Panc1 (cell line): ENCODE results near the gene INVS. TPM values are rescaled to one million over a fixed set of nuclear protein-coding genes. Genes with fewer than 3 reads are reported as not detected.

Experiments used
- ATAC-seq: fragments of 200-7000 bp; cut with Tn5 transposase; 2 replicates; pipeline ENCODE4 v1.9.1; 2020; ENCODE audit warnings: mild to moderate bottlenecking, moderate library complexity
- BruUV-seq: library from RNA; stranded (reverse); fragments of 400-500 nt; replicated peaks from 2 replicates; lab custom pipeline; 2021; lab: Mats Ljungman, UMichigan
- CTCF ChIA-PET: fragments of 300-600 bp; sonication (Branson Sonifier 250); formaldehyde crosslinking; loops from one replicate; lab custom pipeline; 2022; ENCODE audit warnings: antibody characterized with exemption; lab: Charles Lee
- POLR2A ChIA-PET: fragments of 300-600 bp; sonication (Branson Sonifier 250); formaldehyde crosslinking; loops from one replicate; lab custom pipeline; 2022; ENCODE audit warnings: antibody characterized with exemption; lab: Charles Lee
- DNase-seq: peaks from one replicate; pipeline ENCODE4 v3.0.0-alpha.2; 2010; ENCODE audit warnings: low read depth, low spot score
- H3K27ac ChIP-seq: 2 replicates; pipeline ENCODE4 v1.5.1; 2011; ENCODE audit warnings: mild to moderate bottlenecking, low read length, inconsistent platforms
- H3K27me3 ChIP-seq: fragments of 200-500 bp; sonication (Bioruptor generic); 2 replicates; pipeline ENCODE4 v1.6.0; 2014; ENCODE audit warnings: low read length, inconsistent platforms; ENCODE audit not compliant: control insufficient read depth, insufficient read depth
- H3K36me3 ChIP-seq: fragments of 200-500 bp; sonication (Bioruptor generic); 2 replicates; pipeline ENCODE4 v1.5.1; 2014; ENCODE audit warnings: inconsistent platforms, mild to moderate bottlenecking, low read length, moderate library complexity; ENCODE audit not compliant: control insufficient read depth, insufficient read depth
- H3K4me1 ChIP-seq: 2 replicates; pipeline ENCODE4 v1.5.1; 2011; ENCODE audit warnings: inconsistent platforms, mild to moderate bottlenecking, low read length, moderate library complexity; ENCODE audit not compliant: control insufficient read depth, insufficient read depth
- H3K4me3 ChIP-seq, 2 experiments: 2 replicates each; pipeline ENCODE4 v1.5.1; 2011 to 2012; ENCODE audit warnings: low read depth in 2 of 2, low read length in 2 of 2, mild to moderate bottlenecking in 2 of 2, inconsistent platforms in 1 of 2, moderate library complexity in 1 of 2
- H3K9me3 ChIP-seq: fragments of 200-500 bp; sonication (Bioruptor generic); 2 replicates; pipeline ENCODE4 v1.5.1; 2014; ENCODE audit warnings: low read depth, mild to moderate bottlenecking, inconsistent platforms, low read length, moderate library complexity; ENCODE audit not compliant: control insufficient read depth, insufficient read depth
- POLR2AphosphoS5 ChIP-seq: IDR thresholded peaks from 2 replicates; pipeline ENCODE4 v1.6.1; 2012; ENCODE audit warnings: mild to moderate bottlenecking, low read depth, low read length, moderate library complexity
- SIN3A ChIP-seq: IDR thresholded peaks from 2 replicates; pipeline ENCODE4 v1.6.1; 2012; ENCODE audit warnings: low read depth, mild to moderate bottlenecking, low read length, moderate library complexity, borderline replicate concordance; ENCODE audit not compliant: insufficient read depth
- TCF7L2 ChIP-seq: IDR thresholded peaks from 2 replicates; pipeline ENCODE4 v1.6.1; 2011; ENCODE audit warnings: mild to moderate bottlenecking, low read depth, low read length, inconsistent platforms
- in situ Hi-C: cut with HindIII; loops from 2 replicates; pipeline ENCODE4 v1.10.0; 2016; ENCODE audit warnings: low sequenced_read_pairs, low pct_unique_long_range_greater_than_20kb
- intact Hi-C: fragments of 100-400 bp; cut with micrococcal nuclease; formaldehyde crosslinking; loops from one replicate; pipeline ENCODE4 v1.10.0; 2022; ENCODE audit not compliant: unreplicated experiment
- total RNA-seq: library from RNA; stranded (reverse); gene quantifications from one replicate; pipeline ENCODE4 v1.2.1, GENCODE V29; 2021; ENCODE audit not compliant: unreplicated experiment
- TF ChIP-seq, protein P1 (sequence below): fragments of 450-650 bp; IDR thresholded peaks from 2 replicates; pipeline ENCODE4 v1.5.1; 2017; ENCODE audit warnings: mild to moderate bottlenecking
- TF ChIP-seq, protein P2 (sequence below), 2 experiments: IDR thresholded peaks; 2 replicates each; pipeline ENCODE4 v1.6.1; 2011 to 2012; ENCODE audit warnings: low read depth in 2 of 2, control low read depth in 1 of 2, low read length in 1 of 2, mild to moderate bottlenecking in 1 of 2, moderate library complexity in 1 of 2; ENCODE audit not compliant: insufficient read depth in 1 of 2

INVS gene
- total RNA-seq, 1 experiment from 2014 or later: 8.2 TPM

- ATAC-seq (no peak), DNase-seq (no peak)
- Histone ChIP-seq H3K4me3 (no peak overlapping the region), H3K27ac (no peak overlapping the region), H3K27me3 (no peaks in the 10 kb centered on the region), H3K36me3 (no peaks in the 10 kb centered on the region), H3K4me1 (no peaks in the 10 kb centered on the region), H3K9me3 (peaks cover 3% of the 10 kb centered on the region; the same call in 1 of the 2 replicates)
- in situ Hi-C loops: no loop called here
- CTCF ChIA-PET: interaction anchor here (0.5 kb wide), 1 partner anchor 103 kb away, joined by 5 read pairs; no protein-coding TSS in a partner anchor
- BruUV-seq: no TSS peak
- intact Hi-C loops: no loop called here
- POLR2A ChIA-PET: no interaction called here
- TF ChIP-seq, protein P1, sequence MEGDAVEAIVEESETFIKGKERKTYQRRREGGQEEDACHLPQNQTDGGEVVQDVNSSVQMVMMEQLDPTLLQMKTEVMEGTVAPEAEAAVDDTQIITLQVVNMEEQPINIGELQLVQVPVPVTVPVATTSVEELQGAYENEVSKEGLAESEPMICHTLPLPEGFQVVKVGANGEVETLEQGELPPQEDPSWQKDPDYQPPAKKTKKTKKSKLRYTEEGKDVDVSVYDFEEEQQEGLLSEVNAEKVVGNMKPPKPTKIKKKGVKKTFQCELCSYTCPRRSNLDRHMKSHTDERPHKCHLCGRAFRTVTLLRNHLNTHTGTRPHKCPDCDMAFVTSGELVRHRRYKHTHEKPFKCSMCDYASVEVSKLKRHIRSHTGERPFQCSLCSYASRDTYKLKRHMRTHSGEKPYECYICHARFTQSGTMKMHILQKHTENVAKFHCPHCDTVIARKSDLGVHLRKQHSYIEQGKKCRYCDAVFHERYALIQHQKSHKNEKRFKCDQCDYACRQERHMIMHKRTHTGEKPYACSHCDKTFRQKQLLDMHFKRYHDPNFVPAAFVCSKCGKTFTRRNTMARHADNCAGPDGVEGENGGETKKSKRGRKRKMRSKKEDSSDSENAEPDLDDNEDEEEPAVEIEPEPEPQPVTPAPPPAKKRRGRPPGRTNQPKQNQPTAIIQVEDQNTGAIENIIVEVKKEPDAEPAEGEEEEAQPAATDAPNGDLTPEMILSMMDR: no peak
- no peak for TF ChIP-seq SIN3A
- no peak for TF ChIP-seq POLR2AphosphoS5
- TF ChIP-seq, protein P2, sequence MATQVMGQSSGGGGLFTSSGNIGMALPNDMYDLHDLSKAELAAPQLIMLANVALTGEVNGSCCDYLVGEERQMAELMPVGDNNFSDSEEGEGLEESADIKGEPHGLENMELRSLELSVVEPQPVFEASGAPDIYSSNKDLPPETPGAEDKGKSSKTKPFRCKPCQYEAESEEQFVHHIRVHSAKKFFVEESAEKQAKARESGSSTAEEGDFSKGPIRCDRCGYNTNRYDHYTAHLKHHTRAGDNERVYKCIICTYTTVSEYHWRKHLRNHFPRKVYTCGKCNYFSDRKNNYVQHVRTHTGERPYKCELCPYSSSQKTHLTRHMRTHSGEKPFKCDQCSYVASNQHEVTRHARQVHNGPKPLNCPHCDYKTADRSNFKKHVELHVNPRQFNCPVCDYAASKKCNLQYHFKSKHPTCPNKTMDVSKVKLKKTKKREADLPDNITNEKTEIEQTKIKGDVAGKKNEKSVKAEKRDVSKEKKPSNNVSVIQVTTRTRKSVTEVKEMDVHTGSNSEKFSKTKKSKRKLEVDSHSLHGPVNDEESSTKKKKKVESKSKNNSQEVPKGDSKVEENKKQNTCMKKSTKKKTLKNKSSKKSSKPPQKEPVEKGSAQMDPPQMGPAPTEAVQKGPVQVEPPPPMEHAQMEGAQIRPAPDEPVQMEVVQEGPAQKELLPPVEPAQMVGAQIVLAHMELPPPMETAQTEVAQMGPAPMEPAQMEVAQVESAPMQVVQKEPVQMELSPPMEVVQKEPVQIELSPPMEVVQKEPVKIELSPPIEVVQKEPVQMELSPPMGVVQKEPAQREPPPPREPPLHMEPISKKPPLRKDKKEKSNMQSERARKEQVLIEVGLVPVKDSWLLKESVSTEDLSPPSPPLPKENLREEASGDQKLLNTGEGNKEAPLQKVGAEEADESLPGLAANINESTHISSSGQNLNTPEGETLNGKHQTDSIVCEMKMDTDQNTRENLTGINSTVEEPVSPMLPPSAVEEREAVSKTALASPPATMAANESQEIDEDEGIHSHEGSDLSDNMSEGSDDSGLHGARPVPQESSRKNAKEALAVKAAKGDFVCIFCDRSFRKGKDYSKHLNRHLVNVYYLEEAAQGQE (IDR thresholded peaks at IDR 0.05; ENCODE audit: insufficient read depth in 1 of 2, low read depth in 2 of 2, low read length in 1 of 2): no peak
- TF ChIP-seq TCF7L2: no peak
Observed at GRCh38 chr9:100120286-100120685, 21.2 kb downstream of the INVS start.

GRCh38 chr9:100125236-100125635 is 26.2 kb downstream of the INVS start:
- TF ChIP-seq TCF7L2 (no peak), POLR2AphosphoS5 (no peak), SIN3A (no peak)
- TF ChIP-seq, protein P1: no peak
- TF ChIP-seq, protein P2 (IDR thresholded peaks at IDR 0.05; ENCODE audit: insufficient read depth in 1 of 2, low read depth in 2 of 2, low read length in 1 of 2): no peak
- H3K4me3 ChIP-seq: no peak overlapping the region
- H3K4me1 ChIP-seq: no peaks in the 10 kb centered on the region
- H3K27ac ChIP-seq: no peak overlapping the region
- DNase-seq: no peak
- POLR2A ChIA-PET: no interaction called here
- no peaks in the 10 kb centered on the region; the same call in 1 of the 2 replicates for H3K36me3 ChIP-seq
- ATAC-seq: no peak
- CTCF ChIA-PET: no interaction called here
- in situ Hi-C loops: no loop called here
- BruUV-seq: no TSS peak
- peaks cover 3% of the 10 kb centered on the region; the same call in 1 of the 2 replicates for H3K9me3 ChIP-seq
- intact Hi-C loops: no loop called here
- no peaks in the 10 kb centered on the region for H3K27me3 ChIP-seq
